Uterus (tissue), 4 donors: ENCODE measurements around the gene PAFAH2. TPM values are rescaled to one million over a fixed set of nuclear protein-coding genes. Genes with fewer than 3 reads are reported as not detected.

Source experiments
- DNase-seq, 2 donors: peaks; one replicate each; pipeline ENCODE4 v3.0.0-alpha.2; 2019 to 2020
- H3K27ac ChIP-seq, 2 donors: fragments of 200-600 bp; sonication (generic); 1 replicate in 1 of 2; 2 replicates in 1 of 2; pipeline ENCODE4 v1.5.1; 2016 to 2018
- H3K27me3 ChIP-seq, 2 donors: fragments of 200-600 bp; sonication (generic); one replicate each; pipeline ENCODE4 v1.5.1; 2018 to 2019; ENCODE audit warnings: control low read depth in 1 of 2
- H3K36me3 ChIP-seq, 2 donors: fragments of 200-600 bp; sonication (generic); one replicate each; pipeline ENCODE4 v1.5.1; 2019; ENCODE audit warnings: control low read depth in 1 of 2
- H3K4me1 ChIP-seq, 2 donors: fragments of 200-600 bp; sonication (generic); one replicate each; pipeline ENCODE4 v1.5.1; 2018 to 2019; ENCODE audit warnings: control low read depth in 1 of 2
- H3K4me3 ChIP-seq, 2 donors: fragments of 200-600 bp; sonication (generic); 1 replicate in 1 of 2; 2 replicates in 1 of 2; pipeline ENCODE4 v1.5.1; 2018 to 2019; ENCODE audit warnings: mild to moderate bottlenecking in 1 of 2
- H3K9me3 ChIP-seq, 2 donors: fragments of 200-600 bp; sonication (generic); one replicate each; pipeline ENCODE4 v1.5.1; 2019; ENCODE audit warnings: control low read depth in 1 of 2
- CTCF ChIP-seq, 4 experiments: fragments of 200-600 bp in 2 of 4; fragments of 450-650 bp in 2 of 4; sonication (generic) in 2 of 4; IDR thresholded peaks; one replicate each; pipeline ENCODE4 v1.5.1; 2016 to 2019; ENCODE audit warnings: antibody characterized with exemption in 4 of 4, mild to moderate bottlenecking in 2 of 4, moderate library complexity in 1 of 4
- POLR2A ChIP-seq, 2 donors: fragments of 450-650 bp; IDR thresholded peaks; one replicate each; pipeline ENCODE4 v1.6.1; 2016; ENCODE audit warnings: antibody characterized with exemption in 2 of 2, mild to moderate bottlenecking in 1 of 2, moderate library complexity in 1 of 2
- intact Hi-C: fragments of 100-400 bp; cut with DNase I; formaldehyde crosslinking; loops from one replicate; pipeline ENCODE4 v1.15.1; 2023; ENCODE audit warnings: low total_unique reads
- total RNA-seq, 4 donors: library from RNA; depleted of rRNA in 3 of 4; stranded (reverse); fragments of >200 nt in 3 of 4; gene quantifications; one replicate each; pipeline versions ENCODE4 v1.1.0 to v1.2.4, GENCODE V29; 2014 to 2023
- donor health status: DM: yes; HTN: yes; CAD: no.

PAFAH2 gene
- total RNA-seq, 4 donors from 2014 or later = 6.2 to 12.3 (median 9.2) TPM

- no peak overlapping the region for H3K27ac ChIP-seq
- no peak for TF ChIP-seq CTCF (IDR thresholded peaks at IDR 0.05)
- TF ChIP-seq POLR2A (IDR thresholded peaks at IDR 0.05) = no peak
- H3K4me3 ChIP-seq = no peak overlapping the region
- H3K36me3 ChIP-seq = no peaks in the 10 kb centered on the region
- DNase-seq = no peak
- intact Hi-C loops = no loop called here
- no peaks in the 10 kb centered on the region for H3K27me3 ChIP-seq
- no peaks in the 10 kb centered on the region for H3K9me3 ChIP-seq
- peaks cover 0 to 4% of the 10 kb centered on the region in 2 donors for H3K4me1 ChIP-seq
Observed at GRCh38 chr1:25918615-25919014, 79.2 kb downstream of the PAFAH2 start.

- Histone ChIP-seq H3K9me3 (no peaks in the 10 kb centered on the region), H3K27me3 (no peaks in the 10 kb centered on the region), H3K36me3 (no peaks in the 10 kb centered on the region), H3K4me1 (peaks cover 0 to 4% of the 10 kb centered on the region in 2 donors), H3K27ac (no peak overlapping the region), H3K4me3 (no peak overlapping the region)
- DNase-seq = no peak
- TF ChIP-seq POLR2A (IDR thresholded peaks at IDR 0.05) (no peak), CTCF (IDR thresholded peaks at IDR 0.05) (no peak)
- intact Hi-C loops = no loop called here
Observed at GRCh38 chr1:25917996-25918395, 79.9 kb downstream of the PAFAH2 start.

- no peaks in the 10 kb centered on the region for H3K36me3 ChIP-seq
- H3K4me1 ChIP-seq = no peaks in the 10 kb centered on the region
- no peak overlapping the region for H3K4me3 ChIP-seq
- no peak for TF ChIP-seq POLR2A (IDR thresholded peaks at IDR 0.05)
- no peak for DNase-seq
- no peaks in the 10 kb centered on the region for H3K27me3 ChIP-seq
- intact Hi-C loops = no loop called here
- no peaks in the 10 kb centered on the region for H3K9me3 ChIP-seq
- H3K27ac ChIP-seq = no peak overlapping the region
Observed at GRCh38 chr1:25916460-25916859, 81.4 kb downstream of the PAFAH2 start.

GRCh38 chr1:25914074-25914995 lies 83.5 kb downstream of the PAFAH2 start:
- H3K9me3 ChIP-seq = no peaks in the 10 kb centered on the region
- no peaks in the 10 kb centered on the region for H3K36me3 ChIP-seq
- TF ChIP-seq CTCF (IDR thresholded peaks at IDR 0.05) = no peak
- no peak for TF ChIP-seq POLR2A (IDR thresholded peaks at IDR 0.05)
- no peaks in the 10 kb centered on the region for H3K4me1 ChIP-seq
- DNase-seq = no peak
- intact Hi-C loops = no loop called here
- no peaks in the 10 kb centered on the region for H3K27me3 ChIP-seq
- H3K27ac ChIP-seq = no peak overlapping the region
- no peak overlapping the region for H3K4me3 ChIP-seq

- no peak for DNase-seq
- Histone ChIP-seq H3K27me3 (no peaks in the 10 kb centered on the region), H3K4me1 (no peaks in the 10 kb centered on the region), H3K4me3 (no peak overlapping the region), H3K27ac (no peak overlapping the region), H3K36me3 (no peaks in the 10 kb centered on the region), H3K9me3 (no peaks in the 10 kb centered on the region)
- intact Hi-C loops = no loop called here
- TF ChIP-seq CTCF (IDR thresholded peaks at IDR 0.05) = no peak
- no peak for TF ChIP-seq POLR2A (IDR thresholded peaks at IDR 0.05)
Observed at GRCh38 chr1:25913206-25913605, 84.7 kb downstream of the PAFAH2 start.
